Ammon's horn (tissue), 1 donor: ENCODE measurements around the gene ATXN2.

ENCODE experiments used
- DNase-seq: peaks from one replicate; pipeline ENCODE4 v3.0.0-alpha.2; 2016; ENCODE audit warnings: low spot score

The ATXN2 gene

GRCh38 chr12:111417784-111418593 is 181.1 kb downstream of the ATXN2 start:
- DNase-seq = no peak

GRCh38 chr12:111417290-111417689 is 181.8 kb downstream of the ATXN2 start:
- no peak for DNase-seq

- DNase-seq = no peak
Measured at GRCh38 chr12:111414711-111415252, 184.3 kb downstream of the ATXN2 start.

GRCh38 chr12:111413442-111414086 is 185.6 kb downstream of the ATXN2 start:
- no peak for DNase-seq

GRCh38 chr12:111412830-111413441 is 186.2 kb downstream of the ATXN2 start:
- no peak for DNase-seq

GRCh38 chr12:111412007-111412829 is 186.9 kb downstream of the ATXN2 start:
- DNase-seq = peak; percentile 62

GRCh38 chr12:111411185-111411764 is 187.8 kb downstream of the ATXN2 start:
- no peak for DNase-seq

- no peak for DNase-seq
Measured at GRCh38 chr12:111410431-111411184, 188.5 kb downstream of the ATXN2 start.

- no peak for DNase-seq
Measured at GRCh38 chr12:111409780-111410430, 189.2 kb downstream of the ATXN2 start.

- no peak for DNase-seq
Measured at GRCh38 chr12:111409403-111409779, 189.7 kb downstream of the ATXN2 start.

GRCh38 chr12:111408686-111409402 is 190.3 kb downstream of the ATXN2 start:
- no peak for DNase-seq

- no peak for DNase-seq
Measured at GRCh38 chr12:111408116-111408440, 191.0 kb downstream of the ATXN2 start.

GRCh38 chr12:111407377-111408115 is 191.6 kb downstream of the ATXN2 start:
- no peak for DNase-seq

GRCh38 chr12:111406474-111407376 is 192.4 kb downstream of the ATXN2 start:
- DNase-seq = peak; percentile 75

- no peak for DNase-seq
Measured at GRCh38 chr12:111405859-111406473, 193.1 kb downstream of the ATXN2 start, which contains the start of gene SH2B3. SH2B3 (plus strand) TSS chr12:111405923; CDS start chr12:111418146, 12,223 bp downstream.

- DNase-seq = peak; percentile 93
Measured at GRCh38 chr12:111405149-111405858, 193.8 kb downstream of the ATXN2 start.
